NOMO-1 (cell line): Measurements from ENCODE around the gene NDRG4.

ENCODE experiments used
- DNase-seq, 2 experiments: peaks; one replicate each; lab custom pipeline; 2025; ENCODE audit not compliant: unreplicated experiment in 2 of 2; lab: John Stamatoyannopoulos, UW

NDRG4 gene

GRCh38 chr16:58499615-58500351 lies at the start of gene NDRG4:
Gene NDRG4 (plus strand): TSS chr16:58500143. CDS start chr16:58500249, 106 bp downstream.
- no peak for DNase-seq

- DNase-seq, result no peak
Observed at GRCh38 chr16:58450590-58450989, 49.4 kb upstream of the NDRG4 start.

GRCh38 chr16:58451265-58451689 lies 48.7 kb upstream of the NDRG4 start:
- no peak for DNase-seq

DNA sequence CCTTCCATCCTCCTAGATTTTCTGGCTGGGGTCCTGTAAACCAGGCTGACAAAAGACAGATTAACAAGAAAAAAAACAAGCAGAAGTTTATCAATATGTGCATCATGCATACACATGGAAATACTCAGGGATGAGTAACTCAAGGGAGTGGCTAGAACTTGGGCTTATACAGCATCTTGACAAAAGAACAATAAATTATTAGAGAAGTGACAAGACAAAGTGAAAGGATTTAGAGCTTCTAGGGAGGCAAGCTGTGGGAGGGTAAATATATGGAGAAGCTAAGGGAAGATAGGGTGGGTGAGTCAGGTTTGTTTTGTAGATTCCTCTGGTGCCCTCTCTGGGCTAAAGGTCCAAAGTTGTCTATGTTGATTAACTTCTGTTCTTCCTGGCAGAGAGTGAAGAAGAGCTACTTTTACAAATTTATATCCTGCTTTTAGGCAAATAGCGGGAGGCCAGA lies 48.0 kb upstream of the NDRG4 start:
- DNase-seq, result no peak

- DNase-seq, result no peak
Observed at GRCh38 chr16:58452640-58453039, 47.3 kb upstream of the NDRG4 start.

GRCh38 chr16:58454178-58454577 lies 45.8 kb upstream of the NDRG4 start:
- DNase-seq, result no peak

DNA sequence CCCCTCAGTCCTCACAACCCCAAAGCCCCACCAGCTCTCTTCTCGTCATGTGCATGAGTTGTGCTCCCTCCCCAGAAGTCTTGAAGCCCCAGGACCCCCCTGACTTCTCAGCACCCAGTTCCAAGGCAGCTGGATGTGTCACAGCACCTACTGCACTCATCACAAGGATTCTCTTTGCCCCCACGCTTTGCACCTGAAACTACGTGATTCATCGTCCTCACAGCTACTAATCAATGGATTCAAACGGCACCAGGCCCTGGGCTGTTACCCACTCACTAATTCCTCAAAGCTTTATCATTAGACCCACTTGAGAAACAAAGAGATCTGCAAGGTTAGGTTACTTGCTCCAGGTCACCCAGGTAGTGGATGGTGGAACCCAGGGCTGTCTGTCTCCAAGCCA lies 45.1 kb upstream of the NDRG4 start:
- no peak for DNase-seq

DNA sequence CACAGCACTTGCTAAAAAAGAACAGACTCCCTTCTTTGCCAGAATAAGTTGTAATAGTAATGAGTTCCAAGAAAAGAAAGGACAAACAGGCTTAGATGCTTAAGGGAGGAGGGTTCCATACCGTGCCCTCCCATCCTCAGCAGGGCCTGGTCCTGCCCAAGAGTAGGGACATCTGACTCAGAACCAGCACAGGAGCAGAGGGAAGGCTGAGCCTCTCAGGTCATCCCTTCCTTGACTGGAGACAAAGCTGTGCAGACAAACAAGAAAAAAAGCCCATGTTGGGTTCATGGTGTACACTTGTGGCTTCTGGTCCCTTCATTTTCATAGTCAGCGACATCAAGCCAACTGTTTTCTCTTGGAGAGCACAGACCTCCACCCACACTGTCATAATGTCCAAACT lies 44.2 kb upstream of the NDRG4 start:
- no peak for DNase-seq

DNA sequence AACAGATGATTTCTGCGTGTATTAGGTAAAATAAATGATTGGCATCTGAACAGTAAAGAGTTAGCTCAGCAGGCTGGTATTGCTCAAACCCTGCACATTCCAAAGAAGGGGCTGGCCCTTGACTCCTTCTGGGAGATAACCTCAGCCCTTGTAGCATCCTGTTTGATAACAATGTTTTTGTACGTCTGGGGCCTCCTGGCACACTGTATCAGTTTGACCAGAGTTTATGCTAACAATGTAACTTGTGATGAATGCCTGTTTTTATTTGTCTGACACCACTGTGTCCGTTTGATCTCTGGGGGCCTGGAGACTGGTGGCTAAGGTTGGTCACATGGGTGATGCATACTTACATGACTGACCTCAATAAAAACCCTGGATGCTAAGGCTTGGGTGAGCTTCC lies 43.8 kb upstream of the NDRG4 start:
- no peak for DNase-seq

GRCh38 chr16:58458606-58459343 lies 41.2 kb upstream of the NDRG4 start:
- no peak for DNase-seq

DNA sequence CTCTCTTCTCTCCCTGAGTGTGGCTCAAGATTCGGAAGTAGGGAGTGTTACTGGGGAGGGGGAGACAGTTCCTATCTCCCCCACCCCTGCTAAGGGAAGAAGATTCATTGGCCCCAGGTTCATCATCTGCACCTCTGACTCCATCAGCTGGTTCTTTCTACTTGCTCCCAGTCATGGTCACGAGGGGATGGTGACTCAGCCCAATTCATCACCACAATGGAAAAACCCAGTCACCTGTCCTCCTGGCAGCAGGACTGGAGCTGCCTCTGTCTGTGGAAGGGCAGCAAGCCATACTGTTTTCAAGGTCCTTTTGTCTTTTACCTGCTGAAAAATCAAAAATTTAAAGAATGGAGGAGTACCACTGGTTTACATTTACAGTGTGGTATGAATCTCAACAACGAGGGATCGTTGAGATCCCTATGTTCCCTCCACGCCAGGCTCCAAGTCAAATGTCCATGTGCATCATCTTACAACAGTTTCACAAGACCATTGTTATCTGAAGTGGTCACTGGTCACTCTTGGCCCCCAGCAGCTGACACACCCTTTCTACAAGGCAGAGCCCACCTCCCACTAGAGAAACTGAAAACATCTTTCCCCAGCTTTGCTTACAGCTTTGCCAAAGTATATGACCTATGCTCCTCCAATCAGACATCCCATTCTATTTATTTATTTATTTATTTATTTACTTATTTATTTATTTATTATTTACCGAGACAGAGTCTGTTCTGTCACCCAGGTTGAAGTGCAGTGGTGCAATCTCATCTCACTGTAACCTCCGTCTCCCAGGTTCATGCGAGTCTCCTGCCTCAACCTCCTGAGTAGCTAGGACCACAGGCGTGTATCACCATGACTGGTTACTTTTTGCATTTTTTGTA lies 40.4 kb upstream of the NDRG4 start:
- DNase-seq, result no peak

DNA sequence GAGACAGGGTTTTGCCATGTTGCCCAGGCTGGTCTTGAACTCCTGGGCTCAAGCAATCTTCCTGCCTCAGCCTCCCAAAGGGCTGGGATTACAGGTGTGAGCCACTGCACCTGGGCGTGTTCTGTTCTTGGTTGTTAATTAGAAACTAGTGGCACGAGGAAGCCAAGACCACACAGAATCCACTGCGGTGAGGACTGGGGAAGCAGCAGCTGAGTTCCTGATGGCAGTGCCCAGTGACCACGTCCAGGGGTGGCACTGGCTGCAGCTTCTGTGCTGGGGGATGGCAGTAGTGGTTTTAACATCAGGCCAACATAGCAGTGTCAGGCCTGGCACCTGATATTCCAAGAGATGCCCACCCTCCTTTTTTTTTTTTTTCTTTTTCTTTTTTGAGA lies 39.7 kb upstream of the NDRG4 start:
- no peak for DNase-seq

DNA sequence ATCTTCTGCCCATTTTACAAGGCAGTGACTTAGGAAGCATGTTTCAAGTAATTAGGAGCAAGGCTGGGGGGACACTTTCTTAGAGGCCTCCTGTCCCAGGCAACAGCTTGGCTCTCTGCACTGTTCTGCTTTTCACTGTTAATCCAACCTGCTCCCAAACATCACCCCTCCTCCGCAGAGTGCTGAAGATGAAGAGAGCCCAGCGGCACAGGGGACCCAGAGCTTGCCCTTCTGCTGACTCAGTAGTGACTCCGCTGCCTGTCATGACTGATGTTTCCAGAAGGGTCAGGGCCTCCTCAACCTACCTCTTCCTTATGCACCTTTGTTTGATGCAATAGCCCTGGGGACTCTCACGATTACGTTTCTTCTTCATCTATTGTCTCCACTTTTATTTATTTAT lies 38.9 kb upstream of the NDRG4 start:
- DNase-seq, result no peak

DNA sequence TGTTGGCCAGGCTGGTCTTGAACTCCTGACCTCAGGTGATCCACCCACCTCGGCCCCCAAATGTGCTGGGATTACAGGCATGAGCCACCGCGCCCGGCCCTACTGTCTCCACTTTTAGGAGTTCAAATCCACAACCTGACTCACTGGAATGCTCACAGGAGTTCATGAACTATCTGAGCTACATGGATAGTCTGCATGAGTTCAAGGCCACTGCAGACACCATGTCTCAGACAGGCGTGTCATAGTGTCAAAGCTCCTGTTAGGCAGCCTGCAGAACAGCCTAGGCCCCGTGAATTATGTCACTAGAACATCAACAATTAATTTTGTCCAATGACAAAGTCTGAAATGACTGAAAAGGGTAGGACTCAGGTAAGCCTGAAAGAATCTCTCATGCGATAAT lies 38.3 kb upstream of the NDRG4 start:
- no peak for DNase-seq

DNA sequence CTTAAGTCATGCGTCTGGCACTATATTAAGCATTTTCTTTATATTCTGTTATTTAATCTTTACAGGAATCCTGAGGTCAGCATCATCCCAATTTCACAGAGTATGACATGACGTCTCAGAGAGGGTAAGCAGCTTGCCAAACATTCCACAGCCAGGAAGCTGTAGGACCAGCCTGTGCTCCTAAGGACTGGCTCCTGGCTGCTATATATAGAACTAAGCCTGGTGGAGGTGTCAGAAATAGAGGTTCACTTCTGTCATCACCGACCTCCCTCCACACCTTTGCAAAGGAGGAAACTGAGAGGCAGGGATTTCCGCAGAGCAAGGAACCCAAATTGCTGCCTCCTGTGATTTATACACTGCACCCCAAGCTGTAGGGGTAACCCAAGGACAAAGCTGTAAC lies 37.9 kb upstream of the NDRG4 start:
- no peak for DNase-seq

DNA sequence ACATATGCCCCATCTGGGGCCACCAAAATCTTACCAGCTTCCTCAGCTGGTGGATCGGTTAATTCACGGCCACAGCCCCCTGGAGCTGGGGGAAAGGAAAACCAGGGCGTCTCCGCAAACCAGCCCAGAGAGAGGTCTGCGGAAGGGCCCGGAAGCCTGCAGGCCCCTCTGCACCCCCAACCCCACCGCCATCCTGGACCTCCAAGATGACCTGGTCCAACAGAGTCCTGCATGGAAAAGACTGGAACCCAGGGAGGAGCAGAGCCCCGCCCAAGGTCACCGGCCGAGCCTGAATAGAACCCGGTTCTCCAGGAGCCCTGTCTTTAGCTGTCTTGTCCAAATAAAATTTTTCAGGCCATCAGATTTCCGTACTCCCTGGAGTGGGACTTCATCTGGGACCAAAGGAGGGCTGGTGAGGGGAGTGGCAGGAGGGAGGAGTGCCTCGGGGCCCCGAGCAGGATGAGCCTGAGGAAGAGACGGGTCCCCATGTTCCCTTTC lies 37.4 kb upstream of the NDRG4 start:
- DNase-seq, result no peak

GRCh38 chr16:58462997-58463941 lies 36.7 kb upstream of the NDRG4 start:
- no peak for DNase-seq

GRCh38 chr16:58464047-58464915 lies 35.7 kb upstream of the NDRG4 start:
- no peak for DNase-seq
